T-helper 17 cell (primary cell): ENCODE results near the gene ONECUT2. TPM values are rescaled to one million over a fixed set of nuclear protein-coding genes. Genes with fewer than 3 reads are reported as not detected.

Experiments used
- ATAC-seq: fragments of 150-1000 bp; cut with Tn5 transposase; 2 replicates; pipeline ENCODE4 v1.10.0; 2021; ENCODE audit warnings: mild to moderate bottlenecking, moderate library complexity
- DNase-seq, 3 donors: peaks; one replicate each; pipeline versions ENCODE4 v3.0.0 to v3.0.0-alpha.2; 2020 to 2021
- H3K9me3 ChIP-seq: one replicate; pipeline ENCODE4 v1.7.0; 2013; ENCODE audit warnings: low read length, mild to moderate bottlenecking; ENCODE audit not compliant: control insufficient read depth, poor library complexity, severe bottlenecking
- H3K27ac Mint-ChIP-seq: one replicate; pipeline ENCODE4 v1.8.0; 2022; ENCODE audit warnings: mild to moderate bottlenecking, moderate library complexity, mixed read lengths
- H3K27me3 Mint-ChIP-seq: one replicate; pipeline ENCODE4 v1.8.0; 2022; ENCODE audit warnings: mixed read lengths
- H3K36me3 Mint-ChIP-seq: one replicate; pipeline ENCODE4 v1.8.0; 2022; ENCODE audit warnings: low read depth, mixed read lengths
- H3K4me1 Mint-ChIP-seq: one replicate; pipeline ENCODE4 v1.8.0; 2022; ENCODE audit warnings: mild to moderate bottlenecking, mixed read lengths
- H3K4me3 Mint-ChIP-seq: one replicate; pipeline ENCODE4 v1.8.0; 2022; ENCODE audit warnings: mild to moderate bottlenecking, moderate library complexity, mixed read lengths
- total RNA-seq, 4 donors: library from RNA in 2 of 4; stranded (reverse) in 2 of 4; gene quantifications; one replicate each; pipeline ENCODE4 v1.2.3 and lab custom pipeline; 2022 to 2026

The ONECUT2 gene
- total RNA-seq, 2 donors from 2014 or later = not detected

- no peak overlapping the region for H3K4me3 Mint-ChIP-seq
- no peak overlapping the region for H3K27ac Mint-ChIP-seq
- H3K27me3 Mint-ChIP-seq = peaks cover 82% of the 10 kb centered on the region
- peaks cover 2% of the 10 kb centered on the region for H3K9me3 ChIP-seq
- DNase-seq = no peak
- H3K36me3 Mint-ChIP-seq = peaks cover 4% of the 10 kb centered on the region
- ATAC-seq = no peak
- H3K4me1 Mint-ChIP-seq = peaks cover 4% of the 10 kb centered on the region
Observed at GRCh38 chr18:57444301-57444759, 9.2 kb downstream of the ONECUT2 start.

GRCh38 chr18:57445488-57446319 lies 10.5 kb downstream of the ONECUT2 start:
- Mint-ChIP-seq H3K27me3 (peaks cover 81% of the 10 kb centered on the region), H3K4me3 (no peak overlapping the region), H3K4me1 (peaks cover 4% of the 10 kb centered on the region), H3K27ac (no peak overlapping the region), H3K36me3 (peaks cover 8% of the 10 kb centered on the region)
- no peaks in the 10 kb centered on the region for H3K9me3 ChIP-seq
- DNase-seq = no peak
- ATAC-seq = no peak

GRCh38 chr18:57446322-57446721 lies 11.1 kb downstream of the ONECUT2 start:
- ATAC-seq = no peak
- no peaks in the 10 kb centered on the region for H3K9me3 ChIP-seq
- H3K27me3 Mint-ChIP-seq = peaks cover 83% of the 10 kb centered on the region
- peaks cover 4% of the 10 kb centered on the region for H3K4me1 Mint-ChIP-seq
- H3K36me3 Mint-ChIP-seq = peaks cover 8% of the 10 kb centered on the region
- no peak overlapping the region for H3K4me3 Mint-ChIP-seq
- DNase-seq = no peak
- no peak overlapping the region for H3K27ac Mint-ChIP-seq

- peaks cover 5% of the 10 kb centered on the region for H3K36me3 Mint-ChIP-seq
- ATAC-seq (no peak), DNase-seq (no peak)
- no peaks in the 10 kb centered on the region for H3K4me1 Mint-ChIP-seq
- H3K4me3 Mint-ChIP-seq = no peak overlapping the region
- H3K9me3 ChIP-seq = no peaks in the 10 kb centered on the region
- no peak overlapping the region for H3K27ac Mint-ChIP-seq
- peaks cover 82% of the 10 kb centered on the region for H3K27me3 Mint-ChIP-seq
Observed at GRCh38 chr18:57447154-57447621, 12.0 kb downstream of the ONECUT2 start.

GRCh38 chr18:57455576-57456129 lies 20.5 kb downstream of the ONECUT2 start:
- ATAC-seq = no peak
- Mint-ChIP-seq H3K27ac (no peak overlapping the region), H3K4me1 (no peaks in the 10 kb centered on the region), H3K27me3 (peaks cover 36% of the 10 kb centered on the region), H3K4me3 (no peak overlapping the region), H3K36me3 (no peaks in the 10 kb centered on the region)
- DNase-seq = no peak
- H3K9me3 ChIP-seq = no peaks in the 10 kb centered on the region

GRCh38 chr18:57461652-57462269 lies 26.6 kb downstream of the ONECUT2 start:
- no peaks in the 10 kb centered on the region for H3K9me3 ChIP-seq
- H3K4me3 Mint-ChIP-seq = no peak overlapping the region
- no peaks in the 10 kb centered on the region for H3K4me1 Mint-ChIP-seq
- DNase-seq = no peak
- H3K27me3 Mint-ChIP-seq = peaks cover 25% of the 10 kb centered on the region
- no peak overlapping the region for H3K27ac Mint-ChIP-seq
- H3K36me3 Mint-ChIP-seq = no peaks in the 10 kb centered on the region
- no peak for ATAC-seq

- Mint-ChIP-seq H3K4me1 (no peaks in the 10 kb centered on the region), H3K27me3 (peaks cover 40% of the 10 kb centered on the region), H3K27ac (no peak overlapping the region), H3K4me3 (no peak overlapping the region), H3K36me3 (no peaks in the 10 kb centered on the region)
- no peak for ATAC-seq
- no peak for DNase-seq
- no peaks in the 10 kb centered on the region for H3K9me3 ChIP-seq
Observed at GRCh38 chr18:57466307-57466706, 31.1 kb downstream of the ONECUT2 start.

GRCh38 chr18:57466745-57467409 lies 31.7 kb downstream of the ONECUT2 start:
- Mint-ChIP-seq H3K27me3 (peaks cover 40% of the 10 kb centered on the region), H3K4me3 (no peak overlapping the region), H3K4me1 (no peaks in the 10 kb centered on the region), H3K27ac (no peak overlapping the region), H3K36me3 (no peaks in the 10 kb centered on the region)
- no peaks in the 10 kb centered on the region for H3K9me3 ChIP-seq
- no peak for ATAC-seq
- DNase-seq = no peak

- no peak for ATAC-seq
- no peak overlapping the region for H3K27ac Mint-ChIP-seq
- no peak overlapping the region for H3K4me3 Mint-ChIP-seq
Observed at GRCh38 chr18:57469884-57470283, 34.7 kb downstream of the ONECUT2 start.

GRCh38 chr18:57475408-57475807 lies 40.2 kb downstream of the ONECUT2 start:
- ATAC-seq (no peak), DNase-seq (no peak)
- H3K27ac Mint-ChIP-seq = no peak overlapping the region
- no peaks in the 10 kb centered on the region for H3K9me3 ChIP-seq
- H3K27me3 Mint-ChIP-seq = peaks cover 56% of the 10 kb centered on the region
- no peak overlapping the region for H3K4me3 Mint-ChIP-seq
- no peaks in the 10 kb centered on the region for H3K36me3 Mint-ChIP-seq
- no peaks in the 10 kb centered on the region for H3K4me1 Mint-ChIP-seq

More at GRCh38 chr18:57469884-57470283, 34.7 kb downstream of the ONECUT2 start:
- DNase-seq = no peak
- Mint-ChIP-seq H3K27me3 (peaks cover 45% of the 10 kb centered on the region), H3K36me3 (no peaks in the 10 kb centered on the region), H3K4me1 (no peaks in the 10 kb centered on the region)
- no peaks in the 10 kb centered on the region for H3K9me3 ChIP-seq

GRCh38 chr18:57475903-57476302 lies 40.7 kb downstream of the ONECUT2 start:
- no peak overlapping the region for H3K27ac Mint-ChIP-seq
- ATAC-seq (no peak), DNase-seq (no peak)
- no peaks in the 10 kb centered on the region for H3K4me1 Mint-ChIP-seq
- no peaks in the 10 kb centered on the region for H3K36me3 Mint-ChIP-seq
- no peaks in the 10 kb centered on the region for H3K9me3 ChIP-seq
- H3K27me3 Mint-ChIP-seq = peaks cover 52% of the 10 kb centered on the region
- H3K4me3 Mint-ChIP-seq = no peak overlapping the region

- Mint-ChIP-seq H3K27ac (no peak overlapping the region), H3K4me1 (no peaks in the 10 kb centered on the region), H3K36me3 (no peaks in the 10 kb centered on the region), H3K4me3 (no peak overlapping the region), H3K27me3 (peaks cover 50% of the 10 kb centered on the region)
- no peaks in the 10 kb centered on the region for H3K9me3 ChIP-seq
- ATAC-seq (no peak), DNase-seq (no peak)
Observed at GRCh38 chr18:57480733-57481132, 45.6 kb downstream of the ONECUT2 start.
